GM12865 (cell line): ENCODE data around the gene FIGN.

Experiments
- DNase-seq: peaks from one replicate; pipeline ENCODE4 v3.0.0; 2010; ENCODE audit warnings: low read depth
- H3K4me3 ChIP-seq: 2 replicates; pipeline ENCODE4 v1.5.1; 2011; ENCODE audit warnings: mild to moderate bottlenecking, low read depth, low read length, control low read depth
- TF ChIP-seq, protein P1 (sequence below): IDR thresholded peaks from 2 replicates; pipeline ENCODE4 v1.5.1; 2011; ENCODE audit warnings: low read length, control low read depth, low read depth, inconsistent platforms; ENCODE audit not compliant: insufficient read depth; ENCODE audit errors: missing control alignments

Gene FIGN

GRCh38 chr2:163733301-163733938 lies 2.4 kb downstream of the FIGN start:
- DNase-seq: no peak
- TF ChIP-seq, protein P1, sequence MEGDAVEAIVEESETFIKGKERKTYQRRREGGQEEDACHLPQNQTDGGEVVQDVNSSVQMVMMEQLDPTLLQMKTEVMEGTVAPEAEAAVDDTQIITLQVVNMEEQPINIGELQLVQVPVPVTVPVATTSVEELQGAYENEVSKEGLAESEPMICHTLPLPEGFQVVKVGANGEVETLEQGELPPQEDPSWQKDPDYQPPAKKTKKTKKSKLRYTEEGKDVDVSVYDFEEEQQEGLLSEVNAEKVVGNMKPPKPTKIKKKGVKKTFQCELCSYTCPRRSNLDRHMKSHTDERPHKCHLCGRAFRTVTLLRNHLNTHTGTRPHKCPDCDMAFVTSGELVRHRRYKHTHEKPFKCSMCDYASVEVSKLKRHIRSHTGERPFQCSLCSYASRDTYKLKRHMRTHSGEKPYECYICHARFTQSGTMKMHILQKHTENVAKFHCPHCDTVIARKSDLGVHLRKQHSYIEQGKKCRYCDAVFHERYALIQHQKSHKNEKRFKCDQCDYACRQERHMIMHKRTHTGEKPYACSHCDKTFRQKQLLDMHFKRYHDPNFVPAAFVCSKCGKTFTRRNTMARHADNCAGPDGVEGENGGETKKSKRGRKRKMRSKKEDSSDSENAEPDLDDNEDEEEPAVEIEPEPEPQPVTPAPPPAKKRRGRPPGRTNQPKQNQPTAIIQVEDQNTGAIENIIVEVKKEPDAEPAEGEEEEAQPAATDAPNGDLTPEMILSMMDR: no peak
- H3K4me3 ChIP-seq: no peak overlapping the region

- TF ChIP-seq, protein P1: no peak
- H3K4me3 ChIP-seq: no peak overlapping the region
- no peak for DNase-seq
Observed at GRCh38 chr2:163732727-163733126, 3.1 kb downstream of the FIGN start.

GRCh38 chr2:163731735-163732134 lies 4.1 kb downstream of the FIGN start:
- no peak overlapping the region for H3K4me3 ChIP-seq
- DNase-seq: no peak
- TF ChIP-seq, protein P1: no peak

DNA sequence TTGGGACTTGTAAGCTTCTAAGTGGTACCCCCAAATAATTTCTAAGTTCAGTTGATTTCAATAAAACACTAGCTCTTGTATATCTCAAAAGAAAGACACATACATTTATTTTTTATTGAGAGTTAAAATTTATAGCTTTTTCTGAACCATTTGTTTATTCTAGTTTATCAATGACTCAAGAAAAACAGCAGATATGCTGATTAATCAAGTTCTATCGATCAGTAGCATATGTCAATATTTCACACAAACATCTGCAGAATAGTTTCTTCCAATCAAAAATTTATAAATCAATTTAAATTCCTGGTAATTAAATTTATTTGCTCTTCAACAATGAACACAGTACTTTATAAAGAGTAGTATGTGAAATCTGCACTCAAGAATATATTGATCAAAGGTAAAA lies 5.3 kb downstream of the FIGN start:
- TF ChIP-seq, protein P1: no peak
- DNase-seq: no peak
- no peak overlapping the region for H3K4me3 ChIP-seq

DNA sequence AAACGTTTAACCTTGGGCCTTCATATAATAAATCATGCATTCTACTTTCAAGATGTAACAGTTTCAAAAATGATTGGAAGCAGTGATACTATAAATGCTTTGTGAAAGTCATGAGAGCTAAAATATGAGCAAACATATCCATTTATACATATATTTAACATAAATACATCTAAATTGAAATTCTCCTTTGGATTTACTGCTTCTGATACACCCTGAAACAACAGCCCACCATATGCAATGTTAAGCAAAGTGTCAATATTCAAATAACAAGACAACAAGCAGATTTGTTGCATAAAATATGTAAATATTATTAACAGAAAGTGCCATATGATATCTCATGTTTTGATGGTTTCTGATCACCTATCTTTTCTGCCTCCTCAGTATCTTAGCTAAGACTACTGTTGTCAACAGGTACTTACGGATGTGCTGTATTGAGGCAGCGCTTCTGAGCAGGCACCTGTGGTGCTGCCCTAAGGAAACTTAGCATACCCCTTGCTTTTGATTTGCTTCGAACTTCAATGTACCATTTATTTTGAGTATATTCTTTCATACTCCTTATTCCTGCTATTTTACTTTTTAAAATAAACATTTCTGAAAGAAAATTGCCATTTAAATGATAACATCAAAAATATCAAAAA lies 6.1 kb downstream of the FIGN start:
- no peak overlapping the region for H3K4me3 ChIP-seq
- TF ChIP-seq, protein P1: no peak
- DNase-seq: no peak

DNA sequence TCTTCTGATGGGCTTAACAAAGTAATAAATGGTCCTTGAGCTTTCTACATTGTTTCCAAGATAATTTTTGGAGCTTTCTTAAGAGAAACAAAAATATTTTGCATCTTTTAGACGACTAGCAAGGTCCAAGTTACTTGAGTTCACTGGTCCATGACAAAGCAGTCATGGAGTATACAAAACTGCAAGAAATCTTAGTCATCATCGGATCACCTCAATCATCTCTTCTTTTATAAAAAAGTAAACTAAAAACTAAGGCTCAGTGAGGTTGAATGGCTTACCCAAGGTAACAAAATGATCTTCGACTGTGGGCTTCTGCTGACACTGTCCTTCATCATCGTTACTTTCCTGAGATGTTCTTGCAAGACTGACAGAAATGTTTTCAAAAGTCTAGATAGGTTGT lies 11.9 kb downstream of the FIGN start:
- TF ChIP-seq, protein P1: no peak
- no peak overlapping the region for H3K4me3 ChIP-seq
- no peak for DNase-seq

DNA sequence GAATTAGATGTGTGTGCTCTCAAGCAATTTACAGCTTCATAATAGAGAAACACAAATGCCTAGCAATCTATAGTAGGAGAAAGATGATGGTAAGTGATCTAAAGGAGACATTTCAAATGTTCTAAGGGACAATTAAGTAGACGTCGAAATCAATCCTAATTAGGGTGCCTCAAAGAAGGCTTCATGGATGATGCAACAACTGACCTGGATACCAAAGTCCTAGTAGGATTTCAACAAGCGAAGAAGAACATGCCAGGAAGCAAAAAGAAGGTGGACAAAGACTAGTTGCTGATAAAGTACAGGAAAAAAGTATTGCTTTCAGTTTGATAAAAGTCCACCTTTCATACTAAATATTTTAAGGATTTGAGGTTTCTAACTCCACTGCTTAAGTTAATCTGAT lies 12.5 kb downstream of the FIGN start:
- TF ChIP-seq, protein P1: no peak
- no peak for DNase-seq
- H3K4me3 ChIP-seq: no peak overlapping the region
